Measurements from ENCODE around the gene PLPP1. TPM values are rescaled to one million over a fixed set of nuclear protein-coding genes. Genes with fewer than 3 reads are reported as not detected.
"Not testable (repeated sequence)": the region's sequence is repeated elsewhere in the genome, so short reads cannot be mapped to it uniquely, and the experiment has no call there.

Gene PLPP1
- total RNA-seq, 2 donors from 2014 or later = 29.0 to 100 TPM

DNA sequence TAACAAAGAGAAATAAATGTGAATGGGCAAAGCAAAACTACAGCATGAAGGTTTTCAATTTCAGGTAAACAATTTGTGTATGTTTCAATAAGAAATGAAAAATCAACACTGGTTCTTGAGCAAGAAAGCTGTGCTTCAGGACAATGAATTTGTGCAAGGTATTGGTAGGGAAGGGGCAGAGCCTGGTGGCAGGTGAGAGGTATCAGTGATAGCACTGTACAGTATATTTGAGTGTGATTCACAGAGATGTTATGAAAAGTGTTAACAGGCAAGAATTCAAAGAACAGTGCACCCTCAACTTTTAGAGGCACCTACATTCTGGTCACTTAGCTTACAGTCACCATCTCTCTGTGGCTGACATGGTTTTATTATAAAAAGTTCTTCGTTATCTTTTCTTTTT is 25.7 kb downstream of the PLPP1 start:
- 100% methylated on average over 1 of the region's 1 CpG; no CpG with 5 or more reads in 1 of the 2 experiments for WGBS, 2 experiments (ENCODE audit: insufficient coverage in 1 of 2, insufficient read length in 1 of 2)
- Mint-ChIP-seq H3K36me3 (ENCODE audit: low read depth) (peaks cover 24% of the 10 kb centered on the region), H3K27ac (no peak overlapping the region), H3K27me3 (ENCODE audit: insufficient read depth) (no peaks in the 10 kb centered on the region), H3K4me1 (peaks cover 12% of the 10 kb centered on the region), H3K4me3 (no peak overlapping the region), H3K9me3 (no peaks in the 10 kb centered on the region)
- Histone ChIP-seq H3K27me3 (ENCODE audit: control insufficient read depth, insufficient read depth, low read length, poor library complexity, severe bottlenecking) (no peaks in the 10 kb centered on the region), H3K9me3 (ENCODE audit: control insufficient read depth, low read length) (no peaks in the 10 kb centered on the region), H3K4me1 (ENCODE audit: control insufficient read depth, insufficient read depth, low read length) (no peaks in the 10 kb centered on the region), H3K27ac (ENCODE audit: low read depth, low read length) (no peak overlapping the region), H3K36me3 (ENCODE audit: control insufficient read depth, insufficient read depth, low read length) (no peaks in the 10 kb centered on the region), H3K4me3 (ENCODE audit: low read length) (no peak overlapping the region), H3K9ac (ENCODE audit: extremely low read depth, low read length, poor library complexity, severe bottlenecking) (no peak overlapping the region)
- TF ChIP-seq, protein P1, sequence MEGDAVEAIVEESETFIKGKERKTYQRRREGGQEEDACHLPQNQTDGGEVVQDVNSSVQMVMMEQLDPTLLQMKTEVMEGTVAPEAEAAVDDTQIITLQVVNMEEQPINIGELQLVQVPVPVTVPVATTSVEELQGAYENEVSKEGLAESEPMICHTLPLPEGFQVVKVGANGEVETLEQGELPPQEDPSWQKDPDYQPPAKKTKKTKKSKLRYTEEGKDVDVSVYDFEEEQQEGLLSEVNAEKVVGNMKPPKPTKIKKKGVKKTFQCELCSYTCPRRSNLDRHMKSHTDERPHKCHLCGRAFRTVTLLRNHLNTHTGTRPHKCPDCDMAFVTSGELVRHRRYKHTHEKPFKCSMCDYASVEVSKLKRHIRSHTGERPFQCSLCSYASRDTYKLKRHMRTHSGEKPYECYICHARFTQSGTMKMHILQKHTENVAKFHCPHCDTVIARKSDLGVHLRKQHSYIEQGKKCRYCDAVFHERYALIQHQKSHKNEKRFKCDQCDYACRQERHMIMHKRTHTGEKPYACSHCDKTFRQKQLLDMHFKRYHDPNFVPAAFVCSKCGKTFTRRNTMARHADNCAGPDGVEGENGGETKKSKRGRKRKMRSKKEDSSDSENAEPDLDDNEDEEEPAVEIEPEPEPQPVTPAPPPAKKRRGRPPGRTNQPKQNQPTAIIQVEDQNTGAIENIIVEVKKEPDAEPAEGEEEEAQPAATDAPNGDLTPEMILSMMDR (conservative IDR thresholded peaks at IDR 0.05) = no peak
- DNase-seq = no peak

GRCh38 chr5:55507574-55507973 is 27.2 kb downstream of the PLPP1 start:
- H3K27me3 ChIP-seq (ENCODE audit: control insufficient read depth, insufficient read depth, low read length, poor library complexity, severe bottlenecking) = no peaks in the 10 kb centered on the region
- peaks cover 21% of the 10 kb centered on the region for H3K4me1 Mint-ChIP-seq
- 95 to 96% methylated on average over 2 of the region's 2 CpGs for WGBS, 2 experiments (ENCODE audit: insufficient coverage in 1 of 2, insufficient read length in 1 of 2)
- peaks cover 15% of the 10 kb centered on the region for H3K36me3 Mint-ChIP-seq (ENCODE audit: low read depth)
- H3K4me3 Mint-ChIP-seq = no peak overlapping the region
- H3K27me3 Mint-ChIP-seq (ENCODE audit: insufficient read depth) = no peaks in the 10 kb centered on the region
- no peaks in the 10 kb centered on the region for H3K9me3 Mint-ChIP-seq
- no peaks in the 10 kb centered on the region for H3K9me3 ChIP-seq (ENCODE audit: control insufficient read depth, low read length)
- no peak overlapping the region for H3K27ac Mint-ChIP-seq
- H3K9ac ChIP-seq (ENCODE audit: extremely low read depth, low read length, poor library complexity, severe bottlenecking) = no peak overlapping the region
- no peaks in the 10 kb centered on the region for H3K4me1 ChIP-seq (ENCODE audit: control insufficient read depth, insufficient read depth, low read length)
- H3K27ac ChIP-seq (ENCODE audit: low read depth, low read length) = no peak overlapping the region
- no peak for DNase-seq
- no peaks in the 10 kb centered on the region for H3K36me3 ChIP-seq (ENCODE audit: control insufficient read depth, insufficient read depth, low read length)
- TF ChIP-seq, protein P1 (conservative IDR thresholded peaks at IDR 0.05) = no peak
- no peak overlapping the region for H3K4me3 ChIP-seq (ENCODE audit: low read length)

GRCh38 chr5:55505711-55506110 is 29.1 kb downstream of the PLPP1 start:
- peaks cover 11% of the 10 kb centered on the region for H3K36me3 Mint-ChIP-seq (ENCODE audit: low read depth)
- H3K27ac Mint-ChIP-seq; H3K9me3 ChIP-seq (ENCODE audit: control insufficient read depth, low read length); H3K4me3 ChIP-seq (ENCODE audit: low read length); H3K27me3 ChIP-seq (ENCODE audit: control insufficient read depth, insufficient read depth, low read length, poor library complexity, severe bottlenecking); DNase-seq; H3K27ac ChIP-seq (ENCODE audit: low read depth, low read length); H3K9ac ChIP-seq (ENCODE audit: extremely low read depth, low read length, poor library complexity, severe bottlenecking); H3K4me3 Mint-ChIP-seq; H3K27me3 Mint-ChIP-seq (ENCODE audit: insufficient read depth); H3K4me1 ChIP-seq (ENCODE audit: control insufficient read depth, insufficient read depth, low read length); H3K9me3 Mint-ChIP-seq; H3K36me3 ChIP-seq (ENCODE audit: control insufficient read depth, insufficient read depth, low read length): not testable (repeated sequence)
- H3K4me1 Mint-ChIP-seq = peaks cover 18% of the 10 kb centered on the region
- 92 to 95% methylated on average over 2 to 6 of the region's 6 CpGs for WGBS, 2 experiments (ENCODE audit: insufficient coverage in 1 of 2, insufficient read length in 1 of 2)

DNA sequence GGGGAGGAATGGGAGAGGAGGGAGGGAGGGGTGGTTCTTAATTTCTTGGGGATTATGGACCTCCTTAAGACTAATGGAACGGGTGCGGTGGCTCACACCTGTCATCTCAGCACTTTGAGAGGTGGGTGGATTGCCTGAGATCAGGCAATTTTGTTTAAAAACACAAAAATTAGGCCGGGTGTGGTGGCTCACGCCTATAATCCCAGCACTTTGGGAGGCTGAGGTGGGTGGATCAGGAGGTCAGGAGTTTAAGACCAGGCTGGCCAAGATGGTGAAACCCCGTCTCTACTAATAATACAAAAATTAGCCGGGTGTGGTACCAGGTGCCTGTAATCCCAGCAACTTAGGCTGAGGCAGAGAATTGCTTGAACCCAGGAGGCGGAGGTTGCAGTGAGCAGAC is 30.8 kb downstream of the PLPP1 start:
- not testable (repeated sequence) for H3K4me1 ChIP-seq (ENCODE audit: control insufficient read depth, insufficient read depth, low read length); H3K27ac Mint-ChIP-seq; H3K4me3 Mint-ChIP-seq; H3K4me3 ChIP-seq (ENCODE audit: low read length); DNase-seq; H3K9me3 ChIP-seq (ENCODE audit: control insufficient read depth, low read length); H3K27me3 ChIP-seq (ENCODE audit: control insufficient read depth, insufficient read depth, low read length, poor library complexity, severe bottlenecking); H3K9ac ChIP-seq (ENCODE audit: extremely low read depth, low read length, poor library complexity, severe bottlenecking); H3K9me3 Mint-ChIP-seq; H3K36me3 ChIP-seq (ENCODE audit: control insufficient read depth, insufficient read depth, low read length); H3K27me3 Mint-ChIP-seq (ENCODE audit: insufficient read depth); H3K27ac ChIP-seq (ENCODE audit: low read depth, low read length)
- Mint-ChIP-seq H3K36me3 (ENCODE audit: low read depth) (peaks cover 15% of the 10 kb centered on the region), H3K4me1 (peaks cover 20% of the 10 kb centered on the region)
- WGBS, 2 experiments (ENCODE audit: insufficient coverage in 1 of 2, insufficient read length in 1 of 2) = 94 to 96% methylated on average over 3 to 7 of the region's 7 CpGs
